Effector memory CD4-positive, alpha-beta T cell (primary cell): ENCODE results near the gene SLX4IP.

Source experiments
- DNase-seq, 3 donors: peaks; one replicate each; pipeline ENCODE4 v3.0.0-alpha.2; 2020
- H3K27ac ChIP-seq: 2 replicates; pipeline ENCODE4 v1.7.0; 2013; ENCODE audit warnings: mild to moderate bottlenecking, low read length, moderate library complexity; ENCODE audit not compliant: insufficient read depth, poor library complexity, severe bottlenecking
- H3K27me3 ChIP-seq: replicated peaks from 2 replicates; pipeline ENCODE4 v1.7.0; 2013; ENCODE audit warnings: mild to moderate bottlenecking, low read length; ENCODE audit not compliant: insufficient read depth, control insufficient read depth, poor library complexity, severe bottlenecking
- H3K36me3 ChIP-seq: 2 replicates; pipeline ENCODE4 v1.7.0; 2013; ENCODE audit warnings: mild to moderate bottlenecking, low read length, moderate library complexity; ENCODE audit not compliant: control insufficient read depth, insufficient read depth
- H3K4me1 ChIP-seq: 2 replicates; pipeline ENCODE4 v1.7.0; 2013; ENCODE audit warnings: low read length, mild to moderate bottlenecking; ENCODE audit not compliant: control insufficient read depth, insufficient read depth, poor library complexity, severe bottlenecking
- H3K4me3 ChIP-seq: 2 replicates; pipeline ENCODE4 v1.7.0; 2013; ENCODE audit warnings: low read length, low read depth, mild to moderate bottlenecking; ENCODE audit not compliant: insufficient read depth, poor library complexity, severe bottlenecking
- H3K9me3 ChIP-seq: 2 replicates; pipeline ENCODE4 v1.7.0; 2013; ENCODE audit warnings: mild to moderate bottlenecking, low read length, moderate library complexity; ENCODE audit not compliant: control insufficient read depth

Gene SLX4IP

DNA sequence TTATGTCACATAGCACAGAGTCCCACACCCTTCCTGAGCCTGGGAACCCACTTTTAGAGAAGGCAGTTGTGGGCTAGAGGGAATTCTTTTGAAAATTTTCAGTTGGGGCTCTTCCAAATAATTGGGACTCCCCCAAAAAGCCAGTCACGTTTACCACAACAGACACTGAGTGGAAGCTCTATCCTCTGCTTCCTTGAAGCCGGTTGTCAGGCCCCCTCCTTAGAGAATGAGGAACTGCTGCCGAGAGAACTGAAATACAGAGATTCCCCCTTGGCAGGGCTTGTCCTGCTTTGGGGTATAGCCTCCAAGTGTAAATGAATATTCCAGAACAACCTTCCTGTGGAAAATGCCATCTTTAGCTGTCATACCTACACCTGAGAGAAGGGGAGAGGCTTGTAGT is 241.4 kb downstream of the SLX4IP start:
- H3K4me3 ChIP-seq, result no peak overlapping the region
- no peak for DNase-seq
- H3K4me1 ChIP-seq, result peaks cover 19% of the 10 kb centered on the region
- H3K9me3 ChIP-seq, result no peaks in the 10 kb centered on the region
- H3K36me3 ChIP-seq, result no peaks in the 10 kb centered on the region
- no peak overlapping the region for H3K27ac ChIP-seq
- peaks cover 16% of the 10 kb centered on the region for H3K27me3 ChIP-seq
